Measurements from ENCODE around the gene CDK14. TPM values are rescaled to one million over a fixed set of nuclear protein-coding genes. Genes with fewer than 3 reads are reported as not detected.
A peak's percentile ranks its signal among the peaks of the same experiment; 100 is the strongest.

CDK14 gene
- total RNA-seq, 1 experiment from 2014 or later, result 57.9 TPM

GRCh38 chr7:90965211-90965610 lies 369.1 kb downstream of the CDK14 start:
- Mint-ChIP-seq H3K4me1 (peaks cover 29% of the 10 kb centered on the region), H3K9me3 (no peaks in the 10 kb centered on the region), H3K27me3 (ENCODE audit: low read depth) (no peaks in the 10 kb centered on the region), H3K36me3 (no peaks in the 10 kb centered on the region), H3K4me3 (no peak overlapping the region), H3K27ac (no peak overlapping the region; the same call in 1 of the 2 replicates)
- CTCF ChIA-PET, result no interaction called here
- no peak for ATAC-seq
- POLR2A ChIA-PET, result no interaction called here
- no peak for DNase-seq (ENCODE audit: low spot score)
- TF ChIP-seq NR2C2 (CRISPR knock-in tag; IDR thresholded peaks at IDR 0.05), result no peak

DNA sequence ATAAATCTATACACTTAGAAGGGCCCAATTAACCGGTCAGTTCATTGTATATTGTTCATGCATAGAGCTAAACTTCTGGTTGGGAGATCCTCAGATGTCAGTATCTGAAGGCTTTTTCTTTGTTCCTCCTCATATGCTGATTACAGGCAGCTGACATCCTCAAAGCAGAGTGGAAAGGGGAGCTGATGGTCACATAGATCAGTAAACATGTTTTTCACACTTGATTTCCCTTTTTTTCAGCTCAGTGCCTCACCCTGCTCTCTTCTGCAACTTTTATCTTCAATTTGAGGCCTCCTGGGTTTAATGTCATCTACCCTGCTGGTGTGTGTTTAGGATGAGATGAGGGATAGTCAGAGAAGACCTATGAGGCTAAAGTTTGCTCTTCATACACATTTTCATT lies 370.2 kb downstream of the CDK14 start:
- no peak for ATAC-seq
- DNase-seq (ENCODE audit: low spot score), result no peak
- H3K27ac Mint-ChIP-seq, result 0 out of 2 replicates have a peak overlapping the region, but pooled peaks have one; percentile 38

GRCh38 chr7:90968871-90969270 lies 372.8 kb downstream of the CDK14 start:
- Mint-ChIP-seq H3K27me3 (ENCODE audit: low read depth) (no peaks in the 10 kb centered on the region; the same call in 1 of the 2 replicates), H3K27ac (no peak overlapping the region), H3K4me1 (peaks cover 39% of the 10 kb centered on the region), H3K4me3 (no peak overlapping the region), H3K9me3 (peaks cover 19% of the 10 kb centered on the region), H3K36me3 (peaks cover 19% of the 10 kb centered on the region)
- ChIA-PET POLR2A (no interaction called here), CTCF (no interaction called here)
- DNase-seq (ENCODE audit: low spot score), result no peak
- ATAC-seq, result no peak
- TF ChIP-seq NR2C2 (CRISPR knock-in tag; IDR thresholded peaks at IDR 0.05) (no peak), ZNF232 (CRISPR knock-in tag; IDR thresholded peaks at IDR 0.05) (no peak), TEAD1 (CRISPR knock-in tag; IDR thresholded peaks at IDR 0.05) (no peak), NR3C1 (CRISPR knock-in tag; conservative IDR thresholded peaks at IDR 0.05; ENCODE audit: low read depth) (no peak), JAZF1 (CRISPR knock-in tag; IDR thresholded peaks at IDR 0.05) (no peak), FOXK1 (CRISPR knock-in tag; IDR thresholded peaks at IDR 0.05) (no peak), ZNF396 (CRISPR knock-in tag; IDR thresholded peaks at IDR 0.05; ENCODE audit: borderline replicate concordance) (no peak), FOXP1 (CRISPR knock-in tag; IDR thresholded peaks at IDR 0.05; ENCODE audit: borderline replicate concordance) (no peak)
- TF ChIP-seq, protein P1, sequence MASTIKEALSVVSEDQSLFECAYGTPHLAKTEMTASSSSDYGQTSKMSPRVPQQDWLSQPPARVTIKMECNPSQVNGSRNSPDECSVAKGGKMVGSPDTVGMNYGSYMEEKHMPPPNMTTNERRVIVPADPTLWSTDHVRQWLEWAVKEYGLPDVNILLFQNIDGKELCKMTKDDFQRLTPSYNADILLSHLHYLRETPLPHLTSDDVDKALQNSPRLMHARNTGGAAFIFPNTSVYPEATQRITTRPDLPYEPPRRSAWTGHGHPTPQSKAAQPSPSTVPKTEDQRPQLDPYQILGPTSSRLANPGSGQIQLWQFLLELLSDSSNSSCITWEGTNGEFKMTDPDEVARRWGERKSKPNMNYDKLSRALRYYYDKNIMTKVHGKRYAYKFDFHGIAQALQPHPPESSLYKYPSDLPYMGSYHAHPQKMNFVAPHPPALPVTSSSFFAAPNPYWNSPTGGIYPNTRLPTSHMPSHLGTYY (CRISPR knock-in tag; IDR thresholded peaks at IDR 0.05), result no peak

More for the DNA sequence above, 370.2 kb downstream of the CDK14 start:
- CTCF ChIA-PET, result no interaction called here
- peaks cover 37% of the 10 kb centered on the region for H3K4me1 Mint-ChIP-seq
- H3K9me3 Mint-ChIP-seq, result peaks cover 4% of the 10 kb centered on the region; the same call in 1 of the 2 replicates
- H3K36me3 Mint-ChIP-seq, result peaks cover 4% of the 10 kb centered on the region
- TF ChIP-seq, protein P2, sequence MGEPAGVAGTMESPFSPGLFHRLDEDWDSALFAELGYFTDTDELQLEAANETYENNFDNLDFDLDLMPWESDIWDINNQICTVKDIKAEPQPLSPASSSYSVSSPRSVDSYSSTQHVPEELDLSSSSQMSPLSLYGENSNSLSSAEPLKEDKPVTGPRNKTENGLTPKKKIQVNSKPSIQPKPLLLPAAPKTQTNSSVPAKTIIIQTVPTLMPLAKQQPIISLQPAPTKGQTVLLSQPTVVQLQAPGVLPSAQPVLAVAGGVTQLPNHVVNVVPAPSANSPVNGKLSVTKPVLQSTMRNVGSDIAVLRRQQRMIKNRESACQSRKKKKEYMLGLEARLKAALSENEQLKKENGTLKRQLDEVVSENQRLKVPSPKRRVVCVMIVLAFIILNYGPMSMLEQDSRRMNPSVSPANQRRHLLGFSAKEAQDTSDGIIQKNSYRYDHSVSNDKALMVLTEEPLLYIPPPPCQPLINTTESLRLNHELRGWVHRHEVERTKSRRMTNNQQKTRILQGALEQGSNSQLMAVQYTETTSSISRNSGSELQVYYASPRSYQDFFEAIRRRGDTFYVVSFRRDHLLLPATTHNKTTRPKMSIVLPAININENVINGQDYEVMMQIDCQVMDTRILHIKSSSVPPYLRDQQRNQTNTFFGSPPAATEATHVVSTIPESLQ (CRISPR knock-in tag; IDR thresholded peaks at IDR 0.05), result no peak
- TF ChIP-seq, protein P3, sequence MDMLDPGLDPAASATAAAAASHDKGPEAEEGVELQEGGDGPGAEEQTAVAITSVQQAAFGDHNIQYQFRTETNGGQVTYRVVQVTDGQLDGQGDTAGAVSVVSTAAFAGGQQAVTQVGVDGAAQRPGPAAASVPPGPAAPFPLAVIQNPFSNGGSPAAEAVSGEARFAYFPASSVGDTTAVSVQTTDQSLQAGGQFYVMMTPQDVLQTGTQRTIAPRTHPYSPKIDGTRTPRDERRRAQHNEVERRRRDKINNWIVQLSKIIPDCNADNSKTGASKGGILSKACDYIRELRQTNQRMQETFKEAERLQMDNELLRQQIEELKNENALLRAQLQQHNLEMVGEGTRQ (CRISPR knock-in tag; IDR thresholded peaks at IDR 0.05), result no peak
- TF ChIP-seq ZNF423 (CRISPR knock-in tag; IDR thresholded peaks at IDR 0.05) (no peak), ATF1 (CRISPR knock-in tag; IDR thresholded peaks at IDR 0.05) (no peak), TEAD1 (CRISPR knock-in tag; IDR thresholded peaks at IDR 0.05) (no peak), CTCF (IDR thresholded peaks at IDR 0.05) (no peak), ZMAT4 (CRISPR knock-in tag; IDR thresholded peaks at IDR 0.05) (no peak), IRF2 (CRISPR knock-in tag; IDR thresholded peaks at IDR 0.05; ENCODE audit: borderline replicate concordance, low read depth) (no peak), ETV6 (CRISPR knock-in tag; IDR thresholded peaks at IDR 0.05) (no peak), TEAD4 (CRISPR knock-in tag; IDR thresholded peaks at IDR 0.05) (no peak), SOX15 (CRISPR knock-in tag; IDR thresholded peaks at IDR 0.05) (no peak), PRRX2 (CRISPR knock-in tag; IDR thresholded peaks at IDR 0.05) (no peak), PREB (CRISPR knock-in tag; IDR thresholded peaks at IDR 0.05; ENCODE audit: borderline replicate concordance) (no peak)
- no peaks in the 10 kb centered on the region for H3K27me3 Mint-ChIP-seq (ENCODE audit: low read depth)
- no peak overlapping the region for H3K4me3 Mint-ChIP-seq
- POLR2A ChIA-PET, result no interaction called here
